ENCODE results near the gene SIRPB1. TPM values are rescaled to one million over a fixed set of nuclear protein-coding genes. Genes with fewer than 3 reads are reported as not detected.
"Not testable (repeated sequence)": the region's sequence is repeated elsewhere in the genome, so short reads cannot be mapped to it uniquely, and the experiment has no call there.

The SIRPB1 gene
- total RNA-seq, 1 donor from 2014 or later, result 11.6 TPM

DNA sequence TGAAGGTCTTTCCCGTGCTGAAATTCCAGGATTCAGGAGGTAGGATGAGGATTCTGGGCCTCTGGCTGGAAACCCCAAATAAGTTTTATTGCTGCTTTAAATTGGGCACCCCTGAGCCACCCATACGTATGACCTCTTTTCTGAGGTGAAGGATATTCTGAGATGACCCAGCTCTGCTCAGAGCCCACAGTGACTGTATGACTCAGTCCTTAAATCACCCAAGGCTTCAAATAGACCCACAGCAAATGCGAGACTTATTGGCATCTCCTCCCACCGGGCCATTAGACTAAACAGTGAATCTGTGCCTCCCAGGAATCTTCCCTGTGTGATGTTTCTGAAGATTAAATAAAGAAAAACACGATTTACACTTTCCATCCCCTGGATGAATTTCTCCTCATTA lies 28.3 kb upstream of the SIRPB1 start:
- Histone ChIP-seq H3K9me3 (no peaks in the 10 kb centered on the region), H3K36me3 (no peaks in the 10 kb centered on the region), H3K4me1 (no peaks in the 10 kb centered on the region), H3K27ac (no peak overlapping the region), H3K27me3 (no peaks in the 10 kb centered on the region), H3K4me3 (no peak overlapping the region)
- TF ChIP-seq CTCF (IDR thresholded peaks at IDR 0.05), result no peak
- DNase-seq (no peak), ATAC-seq (no peak)
- intact Hi-C loops (cut with DNase I), result no loop called here

- Histone ChIP-seq H3K4me1 (no peaks in the 10 kb centered on the region), H3K9me3 (no peaks in the 10 kb centered on the region), H3K36me3 (no peaks in the 10 kb centered on the region), H3K27me3 (no peaks in the 10 kb centered on the region), H3K4me3 (no peak overlapping the region), H3K27ac (no peak overlapping the region)
- TF ChIP-seq CTCF (IDR thresholded peaks at IDR 0.05), result no peak
- ATAC-seq (no peak), DNase-seq (no peak)
- intact Hi-C loops (cut with DNase I), result no loop called here
These were observed 27.2 kb upstream of the SIRPB1 start for GRCh38 chr20:1646975-1647431.

GRCh38 chr20:1644101-1644962 lies 24.5 kb upstream of the SIRPB1 start:
- DNase-seq, result peak; percentile 52
- Histone ChIP-seq H3K27ac (no peak overlapping the region), H3K4me3 (no peak overlapping the region), H3K36me3 (no peaks in the 10 kb centered on the region), H3K27me3 (no peaks in the 10 kb centered on the region), H3K4me1 (no peaks in the 10 kb centered on the region), H3K9me3 (no peaks in the 10 kb centered on the region)
- no peak for TF ChIP-seq CTCF (IDR thresholded peaks at IDR 0.05)
- ATAC-seq, result no peak
- intact Hi-C loops (cut with DNase I), result no loop called here

DNA sequence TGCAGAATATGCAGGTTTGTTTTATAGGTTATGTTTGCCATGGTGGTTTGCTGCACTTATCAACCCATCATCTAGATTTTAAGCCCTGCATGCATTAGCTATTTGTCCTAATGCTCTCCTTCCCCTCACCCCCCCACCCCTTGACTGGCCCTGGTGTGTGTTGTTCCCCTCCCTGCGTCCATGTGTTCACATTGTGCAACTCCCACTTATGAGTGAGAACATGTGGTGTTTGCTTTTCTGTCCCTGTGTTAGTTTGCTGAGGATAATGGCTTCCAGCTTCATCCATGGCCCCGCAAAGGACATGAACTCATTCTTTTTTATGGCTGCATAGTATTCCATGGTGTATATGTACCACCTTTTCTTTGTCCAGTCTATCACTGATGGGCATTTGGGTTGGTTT lies 18.8 kb upstream of the SIRPB1 start:
- ATAC-seq, H3K4me3 ChIP-seq, H3K27ac ChIP-seq, H3K9me3 ChIP-seq, H3K4me1 ChIP-seq, H3K27me3 ChIP-seq, DNase-seq, H3K36me3 ChIP-seq: not testable (repeated sequence)
- intact Hi-C loops (cut with DNase I), result loop anchor here (10.0 kb wide), 1 partner anchor 64 kb away; no protein-coding TSS in a partner anchor

GRCh38 chr20:1637755-1638154 lies 17.9 kb upstream of the SIRPB1 start:
- no peaks in the 10 kb centered on the region for H3K27me3 ChIP-seq
- DNase-seq, result no peak
- no peak for TF ChIP-seq CTCF (IDR thresholded peaks at IDR 0.05)
- no peak for ATAC-seq
- intact Hi-C loops (cut with DNase I), result loop anchor here (10.0 kb wide), 1 partner anchor 63 kb away; no protein-coding TSS in a partner anchor
- no peaks in the 10 kb centered on the region for H3K4me1 ChIP-seq
- H3K9me3 ChIP-seq, result no peaks in the 10 kb centered on the region
- H3K4me3 ChIP-seq, result no peak overlapping the region
- H3K27ac ChIP-seq, result no peak overlapping the region
- H3K36me3 ChIP-seq, result no peaks in the 10 kb centered on the region

DNA sequence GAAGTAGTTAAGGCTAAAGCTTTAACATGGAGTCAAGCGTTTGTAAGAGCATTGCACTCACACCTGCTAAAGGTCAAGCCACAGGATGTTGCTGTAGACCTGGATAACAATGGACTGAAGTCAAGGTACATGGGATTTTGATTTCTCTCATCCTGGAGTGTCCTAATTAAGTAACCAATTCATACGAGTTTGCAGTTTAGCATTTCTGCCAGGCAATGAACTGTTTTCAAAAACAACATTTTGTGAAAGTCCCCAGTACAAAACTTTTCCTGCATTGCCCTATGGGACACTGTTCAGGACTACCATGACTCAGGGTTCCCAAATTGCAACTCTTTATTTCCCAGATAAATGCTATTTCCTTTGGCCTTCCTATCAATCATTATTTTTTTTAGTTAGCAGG lies 17.4 kb upstream of the SIRPB1 start:
- H3K9me3 ChIP-seq, result no peaks in the 10 kb centered on the region
- H3K4me1 ChIP-seq, result no peaks in the 10 kb centered on the region
- H3K4me3 ChIP-seq, result no peak overlapping the region
- no peak for TF ChIP-seq CTCF (IDR thresholded peaks at IDR 0.05)
- intact Hi-C loops (cut with DNase I), result loop anchor here (10.0 kb wide), 1 partner anchor 62 kb away; no protein-coding TSS in a partner anchor
- no peak overlapping the region for H3K27ac ChIP-seq
- H3K27me3 ChIP-seq, result no peaks in the 10 kb centered on the region
- DNase-seq, result no peak
- ATAC-seq, result no peak
- no peaks in the 10 kb centered on the region for H3K36me3 ChIP-seq

Data from upper lobe of right lung (tissue), 1 donor.